ENCODE data around the gene FCER2.

The FCER2 gene

DNA sequence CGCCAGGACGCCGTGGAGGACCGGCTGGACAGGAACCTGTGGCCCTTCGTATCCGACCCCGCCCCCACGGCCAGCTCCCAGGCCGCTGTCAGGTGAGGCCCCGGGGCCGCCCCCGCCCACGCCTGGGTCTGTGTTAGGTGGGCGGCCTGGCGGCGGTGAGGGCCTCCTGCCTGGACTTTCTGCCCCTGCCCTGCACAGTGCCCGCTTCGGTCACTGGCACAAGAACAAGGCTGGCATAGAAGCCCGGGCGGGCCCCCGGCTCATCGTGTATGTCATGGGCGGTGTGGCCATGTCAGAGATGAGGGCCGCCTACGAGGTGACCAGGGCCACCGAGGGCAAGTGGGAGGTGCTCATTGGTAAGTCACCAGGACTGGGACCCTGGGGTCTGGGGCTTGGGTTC is 54.8 kb downstream of the FCER2 start:
- TF ChIP-seq, protein P1, sequence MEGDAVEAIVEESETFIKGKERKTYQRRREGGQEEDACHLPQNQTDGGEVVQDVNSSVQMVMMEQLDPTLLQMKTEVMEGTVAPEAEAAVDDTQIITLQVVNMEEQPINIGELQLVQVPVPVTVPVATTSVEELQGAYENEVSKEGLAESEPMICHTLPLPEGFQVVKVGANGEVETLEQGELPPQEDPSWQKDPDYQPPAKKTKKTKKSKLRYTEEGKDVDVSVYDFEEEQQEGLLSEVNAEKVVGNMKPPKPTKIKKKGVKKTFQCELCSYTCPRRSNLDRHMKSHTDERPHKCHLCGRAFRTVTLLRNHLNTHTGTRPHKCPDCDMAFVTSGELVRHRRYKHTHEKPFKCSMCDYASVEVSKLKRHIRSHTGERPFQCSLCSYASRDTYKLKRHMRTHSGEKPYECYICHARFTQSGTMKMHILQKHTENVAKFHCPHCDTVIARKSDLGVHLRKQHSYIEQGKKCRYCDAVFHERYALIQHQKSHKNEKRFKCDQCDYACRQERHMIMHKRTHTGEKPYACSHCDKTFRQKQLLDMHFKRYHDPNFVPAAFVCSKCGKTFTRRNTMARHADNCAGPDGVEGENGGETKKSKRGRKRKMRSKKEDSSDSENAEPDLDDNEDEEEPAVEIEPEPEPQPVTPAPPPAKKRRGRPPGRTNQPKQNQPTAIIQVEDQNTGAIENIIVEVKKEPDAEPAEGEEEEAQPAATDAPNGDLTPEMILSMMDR (IDR thresholded peaks at IDR 0.05; ENCODE audit: low read length): no peak
- no peak for TF ChIP-seq EZH2 (optimal IDR thresholded peaks at IDR 0.05; ENCODE audit: low read depth, low read length)
- Histone ChIP-seq H3K9ac (ENCODE audit: low read length) (no peak overlapping the region), H3K4me2 (ENCODE audit: low read depth, low read length) (no peak overlapping the region), H3K36me3 (replicated peaks; ENCODE audit: insufficient read depth, low read length) (no peaks in the 10 kb centered on the region), H3K4me3 (ENCODE audit: low read length) (no peak overlapping the region), H3K79me2 (ENCODE audit: low read length) (no peaks in the 10 kb centered on the region), H3K9me3 (replicated peaks; ENCODE audit: insufficient read depth, low read length) (no peaks in the 10 kb centered on the region), H2AFZ (ENCODE audit: low read length) (no peak overlapping the region), H3F3A (ENCODE audit: insufficient read depth, low read length) (no peaks in the 10 kb centered on the region), H3K9me2 (replicated peaks; ENCODE audit: insufficient read depth, low read length) (no peaks in the 10 kb centered on the region), H4K20me1 (ENCODE audit: insufficient read depth, low read length) (no peaks in the 10 kb centered on the region), H3K27ac (ENCODE audit: low read length) (no peak overlapping the region), H3K4me1 (ENCODE audit: low read length) (no peaks in the 10 kb centered on the region), H3K27me3 (replicated peaks; ENCODE audit: insufficient read depth, low read length) (peaks cover 21% of the 10 kb centered on the region)
- no peak for DNase-seq

DNA sequence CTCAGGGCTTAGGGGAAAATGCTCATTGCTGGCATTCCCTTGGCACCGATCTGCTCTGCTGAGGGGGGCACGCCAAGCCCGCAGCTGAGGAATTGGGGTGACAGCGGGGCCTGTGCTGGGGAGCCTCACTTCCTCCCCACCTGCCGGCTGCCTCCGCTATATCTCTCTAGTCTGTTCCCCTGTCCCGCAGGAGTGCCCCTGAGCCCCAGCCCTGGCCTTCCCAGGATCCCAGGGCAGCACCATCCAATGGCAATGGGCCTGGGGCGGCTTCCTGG is 55.6 kb downstream of the FCER2 start:
- Histone ChIP-seq H3K36me3 (replicated peaks; ENCODE audit: insufficient read depth, low read length) (no peaks in the 10 kb centered on the region), H3K9ac (ENCODE audit: low read length) (no peak overlapping the region), H3K9me2 (replicated peaks; ENCODE audit: insufficient read depth, low read length) (no peaks in the 10 kb centered on the region), H3F3A (ENCODE audit: insufficient read depth, low read length) (no peaks in the 10 kb centered on the region), H3K27me3 (replicated peaks; ENCODE audit: insufficient read depth, low read length) (peaks cover 20% of the 10 kb centered on the region), H3K27ac (ENCODE audit: low read length) (no peak overlapping the region), H3K4me3 (ENCODE audit: low read length) (no peak overlapping the region), H3K4me2 (ENCODE audit: low read depth, low read length) (no peak overlapping the region), H2AFZ (ENCODE audit: low read length) (no peak overlapping the region), H3K4me1 (ENCODE audit: low read length) (no peaks in the 10 kb centered on the region), H4K20me1 (ENCODE audit: insufficient read depth, low read length) (no peaks in the 10 kb centered on the region), H3K9me3 (replicated peaks; ENCODE audit: insufficient read depth, low read length) (no peaks in the 10 kb centered on the region), H3K79me2 (ENCODE audit: low read length) (no peaks in the 10 kb centered on the region)
- no peak for DNase-seq
- TF ChIP-seq EZH2phosphoT487 (IDR thresholded peaks at IDR 0.05; ENCODE audit: low read length) (no peak), EZH2 (optimal IDR thresholded peaks at IDR 0.05; ENCODE audit: low read depth, low read length) (no peak)
- TF ChIP-seq, protein P1 (IDR thresholded peaks at IDR 0.05; ENCODE audit: low read length): no peak

DNA sequence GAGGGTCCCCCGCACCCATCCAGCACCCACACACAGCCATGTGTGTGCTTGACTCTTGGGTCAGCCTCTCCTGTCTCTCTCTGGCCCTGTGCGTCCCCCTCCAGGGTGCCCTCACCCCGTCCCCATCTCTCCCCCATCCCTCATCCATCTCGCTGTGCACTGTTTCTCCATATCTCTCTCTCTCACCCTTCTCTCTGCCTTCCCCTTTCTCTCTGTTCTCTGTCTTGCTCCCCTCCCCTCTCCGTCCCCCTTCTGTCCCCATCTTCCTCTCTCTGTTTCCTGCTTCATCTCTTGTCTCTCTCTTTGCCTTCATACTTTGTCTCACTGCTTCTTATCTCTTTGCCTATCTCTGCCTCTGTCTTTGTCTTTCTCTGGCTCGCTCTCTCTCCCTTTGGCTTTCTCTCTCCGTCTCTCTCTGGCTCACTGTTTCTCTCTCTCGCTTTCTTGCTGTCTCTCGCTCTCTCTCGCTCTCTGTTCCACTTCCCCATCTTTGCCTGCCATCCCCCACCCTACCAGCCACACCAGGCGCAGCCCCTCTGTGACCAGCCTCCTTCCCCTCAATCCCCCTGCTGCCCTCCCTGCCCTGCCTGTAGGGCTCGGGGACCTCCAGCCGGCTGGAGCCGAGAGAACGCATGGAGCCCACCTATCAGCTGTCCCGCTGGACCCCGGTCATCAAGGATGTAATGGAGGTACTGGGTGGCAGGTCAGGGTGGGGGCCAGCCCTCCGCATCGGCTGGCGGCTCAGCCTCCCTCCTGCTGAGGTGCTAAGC is 56.1 kb downstream of the FCER2 start:
- Histone ChIP-seq H3K9me2 (replicated peaks; ENCODE audit: insufficient read depth, low read length) (no peaks in the 10 kb centered on the region), H3K4me2 (ENCODE audit: low read depth, low read length) (no peak overlapping the region), H3K9ac (ENCODE audit: low read length) (no peak overlapping the region), H3K4me1 (ENCODE audit: low read length) (no peaks in the 10 kb centered on the region), H4K20me1 (ENCODE audit: insufficient read depth, low read length) (no peaks in the 10 kb centered on the region), H3F3A (ENCODE audit: insufficient read depth, low read length) (no peaks in the 10 kb centered on the region), H3K27ac (ENCODE audit: low read length) (no peak overlapping the region), H3K79me2 (ENCODE audit: low read length) (no peaks in the 10 kb centered on the region), H3K4me3 (ENCODE audit: low read length) (no peak overlapping the region), H2AFZ (ENCODE audit: low read length) (no peak overlapping the region), H3K27me3 (replicated peaks; ENCODE audit: insufficient read depth, low read length) (peaks cover 15% of the 10 kb centered on the region), H3K36me3 (replicated peaks; ENCODE audit: insufficient read depth, low read length) (no peaks in the 10 kb centered on the region), H3K9me3 (replicated peaks; ENCODE audit: insufficient read depth, low read length) (no peaks in the 10 kb centered on the region)
- TF ChIP-seq, protein P1 (IDR thresholded peaks at IDR 0.05; ENCODE audit: low read length): no peak
- TF ChIP-seq EZH2phosphoT487 (IDR thresholded peaks at IDR 0.05; ENCODE audit: low read length): no peak
- no peak for TF ChIP-seq EZH2 (optimal IDR thresholded peaks at IDR 0.05; ENCODE audit: low read depth, low read length)
- no peak for DNase-seq
